ENCODE measurements around the gene TPH1.
A peak's percentile ranks its signal among the peaks of the same experiment; 100 is the strongest.

TPH1 gene

DNA sequence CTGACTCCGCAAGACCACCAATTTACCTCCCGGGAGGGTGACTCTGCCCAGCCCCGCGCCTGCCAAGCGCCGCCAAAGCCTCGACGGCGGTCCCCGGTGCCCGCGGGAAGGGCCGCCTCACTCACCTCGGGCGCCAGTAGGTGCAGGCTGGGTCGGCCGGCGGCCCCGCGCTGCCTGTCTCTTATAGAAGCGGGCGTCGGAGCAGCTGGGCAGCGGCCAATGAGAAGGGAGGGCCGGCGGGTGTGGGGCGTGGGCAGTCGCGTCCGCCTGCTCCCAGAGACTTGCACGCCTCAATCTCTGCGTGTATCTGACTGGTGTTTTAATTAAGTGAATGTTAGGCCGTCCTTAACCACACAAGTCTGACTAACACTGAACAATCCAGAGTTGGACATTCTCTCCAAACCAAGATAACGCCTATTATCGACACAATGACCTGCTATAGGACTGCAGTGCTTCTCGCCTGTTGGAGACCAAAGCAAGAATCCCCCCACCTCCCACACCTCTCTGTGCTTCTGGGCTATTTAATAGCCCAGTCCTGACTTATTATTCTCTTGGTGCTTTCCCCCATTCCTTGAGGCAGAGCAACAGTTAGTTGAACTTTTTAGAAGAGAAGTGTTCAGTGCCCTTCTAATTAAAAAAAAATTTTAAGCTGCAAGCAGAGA lies at the start of gene TPH1:
TPH1 (minus strand) TSS at position 154 of the 662 bp plus-strand sequence. CDS start 5,507 bp downstream, outside the sequence.
- peak; percentile 41 for DNase-seq (ENCODE audit: low spot score)

DNA sequence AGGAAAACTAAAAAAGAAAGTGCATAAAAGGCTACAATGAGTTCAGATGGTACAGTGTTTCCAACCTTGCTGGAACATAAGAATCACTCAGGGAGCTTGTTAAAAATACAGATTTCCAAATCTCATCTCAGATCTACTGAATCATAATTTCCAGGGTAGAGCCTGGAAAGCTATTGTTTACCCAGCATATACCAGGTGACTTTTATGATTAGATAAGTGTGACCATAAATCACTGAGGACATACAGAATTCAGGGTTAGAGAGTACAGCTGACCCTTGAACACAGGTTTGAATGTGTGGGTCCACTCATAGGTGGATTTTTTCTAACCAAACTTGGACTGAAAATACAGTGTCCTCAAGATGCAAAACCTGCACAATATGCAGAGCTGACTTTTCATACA lies 47.9 kb upstream of the TPH1 start:
- no peak for DNase-seq (ENCODE audit: low spot score)

DNA sequence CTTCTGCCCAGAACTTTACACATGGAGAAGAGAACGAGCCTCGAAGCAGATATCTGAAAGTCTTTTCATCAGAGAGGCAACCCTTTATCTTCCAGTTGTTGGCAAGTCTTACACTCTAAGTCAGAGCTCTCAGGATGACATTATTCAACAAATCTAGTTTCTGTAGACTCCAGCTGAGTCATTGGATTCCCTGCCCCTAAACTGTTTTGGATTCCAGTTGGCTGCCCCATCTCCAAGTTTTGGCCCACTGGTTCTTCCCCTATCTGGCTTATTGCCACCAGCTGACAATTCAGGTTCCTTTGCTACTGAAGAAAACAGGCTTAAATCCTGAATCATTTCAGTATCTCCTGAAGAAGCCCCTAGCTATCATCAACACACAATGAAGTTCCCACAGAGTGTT lies 45.7 kb upstream of the TPH1 start:
- no peak for DNase-seq (ENCODE audit: low spot score)

DNA sequence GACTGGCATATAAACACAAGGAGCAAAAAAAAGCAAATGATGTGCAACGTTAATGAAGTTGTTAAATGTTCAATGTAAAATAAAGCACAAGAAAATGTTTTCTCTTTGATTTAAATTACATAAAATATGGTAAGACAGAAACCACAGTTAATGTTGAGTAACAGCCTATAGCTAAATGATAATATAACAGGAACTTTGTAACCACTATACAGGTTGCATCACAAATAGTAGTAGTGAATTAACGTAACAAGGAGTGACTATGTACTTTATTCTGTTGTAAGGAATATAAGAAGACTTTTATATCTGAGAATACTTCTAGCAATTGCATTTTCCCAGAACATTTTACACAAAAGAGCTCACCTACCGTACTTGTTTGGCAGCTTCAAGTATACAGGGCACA lies 42.9 kb upstream of the TPH1 start:
- DNase-seq (ENCODE audit: low spot score): no peak

DNA sequence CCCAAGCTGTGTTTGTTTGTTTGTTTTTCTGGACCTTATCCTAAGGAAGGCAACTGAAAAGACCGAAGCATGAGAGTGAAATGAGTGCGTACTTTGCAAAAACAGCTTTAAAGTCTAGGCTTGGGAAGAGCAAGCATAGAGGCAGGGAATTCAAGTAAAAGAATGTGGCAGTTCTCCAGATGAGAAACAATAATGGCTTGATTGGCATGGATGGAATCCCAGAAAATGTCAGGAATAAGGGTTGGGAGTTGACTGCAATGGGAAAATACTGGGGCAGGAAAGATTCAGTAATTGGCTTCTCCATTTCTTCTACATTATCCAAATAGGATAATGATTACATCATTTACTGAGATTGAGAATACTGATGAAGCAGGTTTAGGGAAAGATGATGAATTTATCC lies 42.3 kb upstream of the TPH1 start:
- no peak for DNase-seq (ENCODE audit: low spot score)

DNA sequence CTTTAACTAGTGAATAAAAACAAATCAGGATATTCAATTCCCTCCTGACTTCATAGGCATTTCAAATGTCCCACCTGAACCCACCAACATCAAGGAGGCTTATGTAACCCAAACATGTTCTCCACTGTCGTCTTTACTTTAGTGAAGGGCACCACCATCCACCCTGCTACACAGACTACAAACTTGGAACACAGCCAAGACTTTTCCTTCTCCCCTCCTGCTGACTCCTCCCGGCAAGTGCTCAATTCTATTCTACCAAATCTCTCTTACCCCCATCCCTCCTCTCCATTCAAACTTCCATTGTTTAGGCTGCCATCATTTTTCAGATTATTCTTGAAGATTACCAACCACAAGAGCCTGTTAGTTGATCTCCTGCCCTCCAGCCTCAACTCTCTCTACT lies 35.5 kb upstream of the TPH1 start:
- DNase-seq (ENCODE audit: low spot score): no peak

DNA sequence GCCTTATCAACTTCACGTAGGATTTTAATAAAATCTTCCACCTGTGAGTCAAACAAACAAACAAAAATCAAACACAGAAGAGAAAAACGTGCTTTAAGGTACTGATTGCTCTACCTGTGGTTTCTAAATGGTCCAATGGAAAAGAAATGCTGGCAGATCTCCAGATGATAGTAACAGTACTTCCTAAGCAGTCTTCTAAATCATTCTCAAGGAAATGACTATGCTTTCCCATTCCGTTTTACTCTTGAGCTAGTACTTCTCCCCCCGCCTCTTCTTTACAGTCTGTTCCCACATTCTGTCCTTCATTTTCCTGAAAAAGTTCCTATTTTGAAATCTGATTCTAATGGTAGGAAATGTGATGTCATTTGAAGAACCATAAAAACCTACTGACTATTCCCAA lies 34.4 kb upstream of the TPH1 start:
- DNase-seq (ENCODE audit: low spot score): no peak

DNA sequence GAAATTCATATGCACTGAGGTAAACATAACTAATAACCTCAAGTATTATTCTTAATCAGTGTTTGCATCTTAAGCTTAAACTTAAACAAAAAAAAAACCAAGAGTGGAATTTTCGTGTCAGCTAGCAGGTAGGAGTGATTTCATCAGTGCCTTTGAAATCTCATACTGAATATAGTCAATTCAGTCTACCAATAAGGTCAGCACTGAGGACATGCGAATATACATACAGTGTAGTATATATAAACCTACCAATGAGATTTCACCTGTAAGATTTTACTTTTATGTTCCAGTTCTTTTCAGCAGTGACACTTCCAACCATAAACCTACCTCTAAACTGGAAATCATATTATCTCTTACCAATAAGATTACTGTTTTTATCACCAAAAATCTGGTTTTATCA lies 32.8 kb upstream of the TPH1 start:
- no peak for DNase-seq (ENCODE audit: low spot score)

DNA sequence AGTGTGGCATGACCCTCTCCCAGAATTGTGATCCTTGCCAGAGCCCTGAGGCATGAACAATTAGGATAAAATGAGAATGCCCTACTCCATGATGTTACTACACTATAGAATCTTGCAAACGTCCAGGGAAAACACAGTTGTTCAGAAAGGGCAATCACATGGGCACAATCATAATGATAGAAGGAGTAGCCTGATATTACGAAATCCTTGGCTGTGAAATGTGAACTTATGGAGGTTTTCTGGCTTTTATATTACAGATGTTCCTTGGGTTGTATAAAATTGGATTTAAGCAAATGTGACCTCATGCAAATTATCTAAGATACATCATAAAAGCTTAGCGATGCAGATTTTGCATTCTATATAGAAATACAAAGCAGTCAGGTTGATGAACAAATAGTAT lies 29.4 kb upstream of the TPH1 start:
- DNase-seq (ENCODE audit: low spot score): no peak

DNA sequence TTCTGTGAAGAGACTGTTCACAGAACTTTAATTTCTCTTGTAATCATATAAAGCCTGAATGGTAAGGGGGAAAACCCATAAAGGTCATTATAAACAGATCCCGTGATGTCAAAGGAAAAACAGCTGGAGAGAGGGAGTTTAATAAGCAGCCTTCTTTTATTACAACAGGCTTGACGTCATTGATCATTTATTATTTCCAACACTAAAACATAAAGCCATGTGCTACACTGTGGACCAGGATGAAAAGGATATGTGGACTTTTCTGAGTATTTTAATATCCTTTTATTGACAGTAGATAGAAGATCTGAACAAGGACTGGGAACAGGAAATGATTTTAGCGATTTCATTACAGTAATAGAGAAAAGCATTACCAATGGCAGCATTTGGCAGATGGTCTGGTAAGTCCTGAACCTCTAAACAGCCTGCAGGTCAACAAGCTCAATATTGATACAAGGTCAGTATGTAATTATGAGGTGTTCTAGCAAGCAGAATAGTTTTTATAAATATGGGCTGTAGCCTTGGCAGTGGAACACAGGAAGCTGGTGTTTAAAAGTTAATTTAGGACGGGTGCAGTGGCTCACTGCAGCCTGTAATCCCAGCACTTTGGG lies 25.1 kb upstream of the TPH1 start:
- DNase-seq (ENCODE audit: low spot score): no peak

DNA sequence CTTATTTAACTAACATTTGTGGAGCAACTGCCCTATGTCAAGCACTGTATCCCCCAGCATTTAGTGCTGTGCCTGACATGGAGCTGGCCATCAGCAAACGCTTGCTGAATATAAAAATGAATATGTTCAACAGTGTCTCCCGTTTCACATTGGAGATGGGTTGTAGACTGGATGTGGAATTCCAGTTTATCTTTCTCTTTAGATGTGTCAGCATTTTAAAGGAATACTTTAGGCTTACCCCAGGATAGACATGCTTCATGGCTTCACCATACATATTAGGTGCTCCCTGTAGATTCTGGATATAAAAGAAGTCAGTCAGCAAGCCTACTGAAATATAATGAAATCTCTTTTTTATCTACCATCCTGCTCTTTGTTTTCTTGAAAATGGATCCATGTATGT lies 21.3 kb upstream of the TPH1 start:
- DNase-seq (ENCODE audit: low spot score): no peak

DNA sequence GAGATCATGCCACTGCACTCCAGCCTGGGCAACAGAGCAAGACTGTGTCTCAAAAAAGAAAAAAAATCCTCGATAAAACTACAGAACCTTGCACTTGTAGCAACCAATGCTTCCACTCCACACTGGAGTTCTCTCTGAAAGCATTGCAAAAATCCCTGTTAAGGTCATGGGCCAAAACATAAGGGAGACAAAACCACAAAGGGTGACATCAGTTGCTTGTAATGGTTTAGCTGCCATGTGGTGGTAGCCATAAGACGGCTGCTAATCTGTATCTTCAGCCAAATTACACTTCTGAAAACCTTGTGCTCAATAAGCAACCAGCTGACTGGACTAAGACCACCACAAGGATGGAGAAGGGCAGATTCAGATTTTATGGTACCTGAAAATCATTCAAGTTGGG lies 20.6 kb upstream of the TPH1 start:
- DNase-seq (ENCODE audit: low spot score): no peak

DNA sequence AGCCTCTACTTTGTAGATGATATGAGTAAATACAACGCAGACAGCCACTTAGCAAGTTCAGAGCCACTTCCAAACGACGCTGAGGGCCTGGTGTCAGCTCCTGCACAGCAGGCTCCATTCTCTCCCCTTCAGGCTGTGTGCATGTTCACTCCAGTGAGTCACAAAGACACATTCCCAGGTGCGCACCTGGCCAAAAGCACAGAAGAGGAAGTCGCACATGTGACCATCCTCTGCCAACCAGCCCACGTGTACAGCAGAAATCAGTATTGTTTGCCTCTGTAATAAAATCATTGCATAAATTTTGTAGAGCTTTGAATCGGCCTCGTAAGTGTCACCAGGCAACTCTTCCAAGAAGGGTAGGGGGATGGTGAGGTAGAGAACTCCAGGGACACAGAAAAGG lies 19.5 kb upstream of the TPH1 start:
- DNase-seq (ENCODE audit: low spot score): no peak

DNA sequence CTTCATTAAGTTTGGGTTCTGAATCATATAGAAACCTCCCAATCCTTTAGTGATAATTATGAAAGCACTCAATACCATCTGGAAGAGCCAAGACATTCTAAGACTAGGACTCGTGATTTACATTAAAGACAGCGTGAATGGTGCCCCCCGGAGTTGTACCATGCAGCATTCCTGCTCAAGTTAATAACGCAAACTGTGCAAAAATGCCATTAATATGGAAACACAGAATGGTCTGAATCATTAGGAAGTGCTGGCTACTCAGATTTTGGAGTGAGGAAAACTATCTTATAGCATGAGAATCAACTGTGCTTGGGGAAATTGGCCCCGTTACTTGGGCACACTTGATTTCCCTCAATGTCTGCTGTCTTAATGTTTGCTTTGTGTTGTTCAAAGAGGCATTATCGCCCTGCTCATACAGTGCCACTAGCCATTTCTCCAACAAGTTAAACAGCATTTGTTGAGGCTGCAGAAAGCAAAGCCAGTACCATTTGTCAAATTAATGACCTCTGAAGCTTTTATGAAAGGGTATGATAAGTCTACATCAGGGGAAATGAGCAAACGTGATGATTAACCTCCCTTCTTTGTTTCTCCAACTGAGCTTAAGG lies 18.5 kb upstream of the TPH1 start:
- DNase-seq (ENCODE audit: low spot score): no peak

DNA sequence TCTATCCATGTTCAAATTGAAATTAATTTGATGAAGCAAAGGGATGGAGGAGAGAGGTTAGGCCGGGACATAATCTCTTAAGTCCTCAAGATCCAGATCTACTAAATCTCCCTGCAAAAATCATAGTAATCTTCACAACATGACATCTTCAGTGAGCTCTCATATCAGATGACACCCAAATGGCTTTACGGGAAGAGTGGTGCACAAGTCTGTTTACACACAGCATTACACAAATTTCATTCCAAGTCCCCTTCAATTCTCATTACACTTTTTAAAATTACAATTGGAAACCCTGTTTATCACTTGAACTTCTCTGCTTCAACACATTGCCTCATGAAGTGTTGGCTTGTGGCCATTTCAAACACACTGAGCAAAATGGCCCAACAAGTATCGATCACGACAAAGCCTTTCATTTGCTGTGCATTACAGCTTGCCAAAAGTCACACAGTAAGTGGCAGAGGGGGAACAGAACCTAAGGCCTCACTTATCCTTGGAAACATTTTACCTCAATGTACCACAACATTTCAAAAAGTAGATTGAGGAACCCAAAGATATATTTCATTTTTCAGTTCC lies 17.9 kb upstream of the TPH1 start:
- no peak for DNase-seq (ENCODE audit: low spot score)

DNA sequence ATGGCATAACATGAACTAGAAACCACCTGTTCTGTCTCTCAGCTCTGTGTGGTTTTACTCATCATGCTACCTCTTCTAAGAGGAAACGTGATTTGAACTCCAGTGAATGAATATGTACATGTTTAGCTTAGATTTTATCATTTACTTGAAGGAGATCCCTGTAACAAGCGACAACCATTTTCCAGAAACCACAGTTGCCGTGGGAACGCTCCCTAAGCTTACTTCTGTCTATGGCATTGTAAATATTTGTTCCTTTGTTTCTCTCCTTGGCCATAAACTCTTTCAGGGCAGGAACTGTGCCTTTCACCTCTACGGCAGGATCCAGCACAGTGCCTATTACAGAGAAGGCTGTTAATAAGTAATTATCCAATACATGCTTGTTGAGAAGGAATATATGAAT lies 17.1 kb upstream of the TPH1 start:
- DNase-seq (ENCODE audit: low spot score): no peak

DNA sequence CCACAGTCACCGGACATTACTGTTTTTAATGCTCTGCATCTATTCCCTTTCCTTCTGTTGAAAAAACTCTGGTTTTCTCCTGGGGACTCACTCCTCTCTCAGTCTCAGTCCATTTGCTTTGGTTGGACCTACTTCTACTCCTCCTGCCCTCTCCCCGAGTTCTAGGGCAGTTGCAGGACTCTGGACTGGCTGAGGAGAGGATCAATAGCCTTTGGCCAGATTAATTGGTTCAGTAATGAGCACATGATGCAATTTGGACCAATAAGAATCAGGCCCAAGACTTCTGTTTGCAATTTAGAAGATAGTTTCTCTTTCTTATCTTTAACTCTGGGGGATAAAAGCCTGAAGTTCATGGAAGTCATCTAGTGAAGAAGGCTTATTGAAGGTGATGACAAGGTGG lies 15.3 kb upstream of the TPH1 start:
- DNase-seq (ENCODE audit: low spot score): no peak

DNA sequence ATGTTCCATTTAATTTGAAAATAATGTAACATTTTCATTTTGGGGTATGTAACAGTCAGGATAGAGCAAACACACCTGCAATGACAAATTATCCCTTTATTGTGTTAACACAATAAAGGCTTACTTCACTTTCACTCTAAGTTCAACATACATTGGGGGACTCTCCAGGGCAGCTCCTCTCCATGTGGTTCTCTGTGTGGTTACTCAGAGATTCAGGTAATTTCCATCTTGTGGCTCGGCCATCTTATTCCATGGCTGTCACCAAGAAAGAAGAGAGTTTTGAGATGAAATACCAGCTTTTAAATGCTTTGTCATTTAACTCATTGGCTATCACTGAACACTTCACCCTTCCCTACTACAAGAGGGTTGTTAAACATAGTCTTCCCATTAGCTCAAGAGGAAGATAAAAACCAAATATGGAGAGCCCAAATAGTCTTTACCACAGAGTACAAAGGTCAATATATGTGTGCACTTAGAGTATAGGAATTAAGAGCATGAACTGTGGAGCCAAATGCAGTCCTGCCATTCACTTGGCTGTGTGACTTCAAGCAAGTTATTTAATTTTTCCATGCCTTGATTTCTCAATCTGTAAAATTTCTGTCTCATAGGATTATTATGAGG lies 10.6 kb upstream of the TPH1 start:
- DNase-seq (ENCODE audit: low spot score): peak; percentile 38

DNA sequence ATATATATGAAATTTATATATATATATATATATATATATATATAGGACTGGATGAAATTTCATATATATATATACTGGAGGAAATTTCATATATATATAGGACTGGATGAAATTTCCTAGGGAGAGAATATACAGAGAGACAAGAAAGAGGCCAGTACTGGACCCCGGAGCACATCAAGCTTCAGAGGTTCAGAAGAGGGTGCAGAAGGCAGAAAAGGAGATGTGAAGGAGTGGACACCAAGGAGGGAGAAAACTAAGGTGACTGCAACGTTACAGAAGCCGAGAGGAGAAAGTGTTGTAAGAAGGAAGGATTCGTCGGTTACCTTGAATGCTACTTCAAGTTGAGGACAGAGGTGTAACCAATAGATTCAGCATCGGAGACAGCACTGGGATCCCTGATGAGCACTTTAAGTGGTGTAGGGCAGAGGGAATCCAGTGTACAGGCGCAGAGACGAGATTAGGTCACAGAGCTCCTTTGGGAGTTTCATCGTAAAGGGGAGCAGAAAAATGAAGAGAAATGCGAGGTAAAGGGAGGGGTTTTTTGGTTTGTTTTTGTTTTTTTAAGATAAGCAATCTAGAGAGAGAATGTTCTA lies 8.5 kb upstream of the TPH1 start:
- no peak for DNase-seq (ENCODE audit: low spot score)

DNA sequence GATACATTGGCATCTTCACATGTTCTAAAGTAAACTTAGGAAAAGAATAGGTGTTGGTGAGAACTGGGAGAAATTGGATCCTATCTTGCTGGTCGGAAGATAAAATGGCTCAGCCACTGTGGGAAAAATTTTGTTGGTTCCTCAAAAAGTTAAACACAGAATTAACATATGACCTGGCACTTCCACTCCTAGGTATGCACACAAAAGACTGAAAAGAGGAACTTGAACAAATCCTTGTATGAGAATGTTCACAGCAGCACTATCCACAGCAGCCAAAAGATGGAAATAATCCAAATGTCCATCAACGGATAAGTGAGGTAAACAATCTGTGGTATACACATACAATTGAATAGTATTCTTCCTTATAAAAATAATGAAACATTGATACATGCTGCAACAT lies 4.8 kb upstream of the TPH1 start:
- DNase-seq (ENCODE audit: low spot score): no peak

DNA sequence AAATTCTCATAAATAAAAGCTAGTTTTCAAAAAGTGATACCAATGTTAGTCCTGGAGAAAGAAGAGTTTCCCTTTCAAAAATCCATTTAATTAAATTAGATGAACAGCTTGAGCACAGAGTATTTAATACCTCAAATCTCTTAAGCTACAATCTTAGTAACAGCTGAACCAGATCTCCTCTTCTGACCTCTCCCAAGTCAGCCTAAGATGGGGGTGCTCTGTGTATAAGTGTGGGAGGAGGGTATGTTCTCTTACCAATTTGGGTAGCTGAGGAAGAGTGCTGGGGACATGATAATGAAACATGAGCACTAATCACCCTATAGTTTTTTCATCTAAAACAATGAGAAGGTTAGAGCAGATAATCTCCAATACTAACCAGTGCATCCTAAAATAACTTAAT lies 9.6 kb downstream of the TPH1 start:
- DNase-seq (ENCODE audit: low spot score): no peak

DNA sequence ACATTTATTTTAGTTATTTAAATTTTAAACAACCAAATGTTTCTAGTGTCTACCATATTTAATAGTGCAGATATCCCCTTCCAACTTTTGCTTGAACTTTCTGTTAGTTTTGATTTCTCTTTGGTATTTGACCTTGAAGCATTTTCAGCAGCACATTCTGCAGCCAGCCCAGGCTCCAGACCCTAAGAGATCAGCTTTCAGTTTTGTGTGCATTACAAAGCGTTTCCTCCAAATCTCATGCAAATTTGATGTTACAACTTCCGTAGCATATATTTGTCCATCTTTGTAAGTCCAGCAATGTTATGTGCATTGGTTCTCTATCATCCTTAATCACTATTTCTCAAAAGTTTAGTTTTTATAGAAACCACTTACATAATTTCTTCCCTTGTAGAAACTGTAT lies 18.6 kb downstream of the TPH1 start:
- DNase-seq (ENCODE audit: low spot score): no peak

DNA sequence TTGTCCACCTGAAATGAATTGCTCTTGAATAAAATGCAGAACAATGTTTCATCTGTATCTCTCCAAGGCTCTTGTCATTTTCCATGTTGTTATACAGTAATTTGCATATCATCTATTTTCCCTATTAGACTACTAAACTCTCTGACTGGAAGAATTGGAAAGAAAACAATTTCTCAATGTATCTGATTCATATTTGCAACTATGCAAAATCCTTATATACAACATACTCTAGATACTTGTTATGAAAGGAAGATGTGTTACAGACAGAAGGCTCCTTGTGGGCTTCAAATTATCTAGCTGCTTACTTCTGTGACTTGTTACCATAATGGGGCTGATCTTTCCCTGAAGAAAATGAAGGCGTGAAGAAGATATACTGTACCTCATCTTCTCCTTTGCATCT lies 23.6 kb downstream of the TPH1 start:
- no peak for DNase-seq (ENCODE audit: low spot score)

Data from LoVo (cell line).